Vagina (tissue), 2 donors: ENCODE data around the gene HMGXB3. TPM values are rescaled to one million over a fixed set of nuclear protein-coding genes. Genes with fewer than 3 reads are reported as not detected.

ENCODE experiments used
- DNase-seq, 2 donors: peaks; one replicate each; pipeline ENCODE4 v3.0.0-alpha.2; 2017; ENCODE audit errors: extremely low spot score in 2 of 2
- H3K27ac ChIP-seq: fragments of 200-600 bp; sonication (generic); one replicate; pipeline ENCODE4 v1.5.1; 2019
- H3K27me3 ChIP-seq: fragments of 200-600 bp; sonication (generic); one replicate; pipeline ENCODE4 v1.5.1; 2019
- H3K36me3 ChIP-seq, 2 donors: fragments of 200-600 bp; sonication (generic); one replicate each; pipeline ENCODE4 v1.5.1; 2017 to 2019
- H3K4me1 ChIP-seq: fragments of 200-600 bp; sonication (generic); one replicate; pipeline ENCODE4 v1.5.1; 2019
- H3K4me3 ChIP-seq, 2 donors: fragments of 200-600 bp; sonication (generic); 1 replicate in 1 of 2; 2 replicates in 1 of 2; pipeline ENCODE4 v1.5.1; 2016 to 2019
- H3K9me3 ChIP-seq: fragments of 200-600 bp; sonication (generic); one replicate; pipeline ENCODE4 v1.5.1; 2019
- POLR2A ChIP-seq, 2 donors: fragments of 450-650 bp; IDR thresholded peaks; one replicate each; pipeline ENCODE4 v1.6.1; 2017; ENCODE audit warnings: antibody characterized with exemption in 2 of 2, mild to moderate bottlenecking in 2 of 2, moderate library complexity in 2 of 2
- POLR2AphosphoS5 ChIP-seq, 2 donors: sonication (generic); formaldehyde crosslinking; IDR thresholded peaks; one replicate each; pipeline ENCODE4 v1.9.0; 2017; ENCODE audit warnings: antibody characterized with exemption in 2 of 2, mild to moderate bottlenecking in 2 of 2, low read depth in 1 of 2; ENCODE audit not compliant: insufficient read depth in 1 of 2
- intact Hi-C: fragments of 100-400 bp; cut with DNase I; formaldehyde crosslinking; loops from one replicate; pipeline ENCODE4 v1.15.1; 2023
- total RNA-seq: library from RNA; depleted of rRNA; stranded (reverse); fragments of >200 nt; gene quantifications from one replicate; pipeline ENCODE4 v1.2.3, GENCODE V29; 2016
- TF ChIP-seq, protein P1 (sequence below), 3 experiments: fragments of 450-650 bp in 2 of 3; fragments of 200-600 bp in 1 of 3; sonication (generic) in 1 of 3; IDR thresholded peaks; one replicate each; pipeline ENCODE4 v1.5.1; 2017 to 2019; ENCODE audit warnings: antibody characterized with exemption in 3 of 3, mild to moderate bottlenecking in 2 of 3, moderate library complexity in 2 of 3

HMGXB3 gene
- total RNA-seq, 1 donor from 2014 or later = 38.3 TPM

DNA sequence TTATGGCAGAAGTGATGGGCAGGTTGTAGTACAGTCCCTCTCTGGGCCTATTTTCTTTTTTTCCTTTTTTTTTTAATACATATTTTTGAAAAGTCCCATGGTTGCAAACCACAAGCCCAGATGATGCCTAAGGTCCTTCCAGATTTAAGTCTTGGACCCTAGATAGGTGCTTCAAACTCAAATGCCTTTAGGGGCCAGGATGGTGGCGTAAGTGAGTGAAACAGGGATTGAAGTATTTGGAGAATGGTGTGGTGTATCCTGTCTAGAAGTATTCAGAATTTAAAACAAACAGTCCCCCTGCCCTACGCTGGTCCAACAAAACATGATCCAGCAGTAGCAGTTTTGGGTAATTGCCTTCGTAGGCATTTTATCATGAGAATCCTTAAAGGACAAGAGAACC, 2.3 kb upstream of the HMGXB3 start:
- Histone ChIP-seq H3K36me3 (no peaks in the 10 kb centered on the region), H3K9me3 (no peaks in the 10 kb centered on the region), H3K27me3 (no peaks in the 10 kb centered on the region), H3K27ac (no peak overlapping the region), H3K4me1 (peaks cover 47% of the 10 kb centered on the region), H3K4me3 (no peak overlapping the region)
- DNase-seq = no peak
- TF ChIP-seq, protein P1, sequence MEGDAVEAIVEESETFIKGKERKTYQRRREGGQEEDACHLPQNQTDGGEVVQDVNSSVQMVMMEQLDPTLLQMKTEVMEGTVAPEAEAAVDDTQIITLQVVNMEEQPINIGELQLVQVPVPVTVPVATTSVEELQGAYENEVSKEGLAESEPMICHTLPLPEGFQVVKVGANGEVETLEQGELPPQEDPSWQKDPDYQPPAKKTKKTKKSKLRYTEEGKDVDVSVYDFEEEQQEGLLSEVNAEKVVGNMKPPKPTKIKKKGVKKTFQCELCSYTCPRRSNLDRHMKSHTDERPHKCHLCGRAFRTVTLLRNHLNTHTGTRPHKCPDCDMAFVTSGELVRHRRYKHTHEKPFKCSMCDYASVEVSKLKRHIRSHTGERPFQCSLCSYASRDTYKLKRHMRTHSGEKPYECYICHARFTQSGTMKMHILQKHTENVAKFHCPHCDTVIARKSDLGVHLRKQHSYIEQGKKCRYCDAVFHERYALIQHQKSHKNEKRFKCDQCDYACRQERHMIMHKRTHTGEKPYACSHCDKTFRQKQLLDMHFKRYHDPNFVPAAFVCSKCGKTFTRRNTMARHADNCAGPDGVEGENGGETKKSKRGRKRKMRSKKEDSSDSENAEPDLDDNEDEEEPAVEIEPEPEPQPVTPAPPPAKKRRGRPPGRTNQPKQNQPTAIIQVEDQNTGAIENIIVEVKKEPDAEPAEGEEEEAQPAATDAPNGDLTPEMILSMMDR (IDR thresholded peaks at IDR 0.05) = no peak
- no peak for TF ChIP-seq POLR2A (IDR thresholded peaks at IDR 0.05)
- TF ChIP-seq POLR2AphosphoS5 (IDR thresholded peaks at IDR 0.05; ENCODE audit: insufficient read depth in 1 of 2, low read depth in 1 of 2) = no peak
- intact Hi-C loops = loop anchor here (10.0 kb wide), 1 partner anchor 363 kb away; no protein-coding TSS in a partner anchor

DNA sequence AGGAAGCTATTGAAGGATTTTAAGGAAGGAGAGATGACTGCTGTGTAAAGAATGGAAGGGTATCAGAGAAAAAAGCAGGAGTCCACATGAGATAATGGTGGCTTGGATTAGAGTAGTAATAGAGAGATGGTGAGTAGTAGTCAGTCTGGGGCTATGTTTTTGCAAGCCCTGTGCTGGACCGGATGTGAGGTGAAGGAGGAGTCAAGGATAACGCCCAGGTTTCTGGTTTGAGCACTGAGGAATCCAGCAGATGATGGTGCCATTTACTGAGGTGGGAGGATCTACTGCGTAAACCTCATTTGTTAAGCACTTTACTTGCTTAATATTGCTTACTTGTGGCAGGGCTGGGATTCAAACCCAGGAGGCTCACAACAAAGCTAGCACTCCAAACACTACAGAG, 1.2 kb upstream of the HMGXB3 start:
- H3K27me3 ChIP-seq = no peaks in the 10 kb centered on the region

DNA sequence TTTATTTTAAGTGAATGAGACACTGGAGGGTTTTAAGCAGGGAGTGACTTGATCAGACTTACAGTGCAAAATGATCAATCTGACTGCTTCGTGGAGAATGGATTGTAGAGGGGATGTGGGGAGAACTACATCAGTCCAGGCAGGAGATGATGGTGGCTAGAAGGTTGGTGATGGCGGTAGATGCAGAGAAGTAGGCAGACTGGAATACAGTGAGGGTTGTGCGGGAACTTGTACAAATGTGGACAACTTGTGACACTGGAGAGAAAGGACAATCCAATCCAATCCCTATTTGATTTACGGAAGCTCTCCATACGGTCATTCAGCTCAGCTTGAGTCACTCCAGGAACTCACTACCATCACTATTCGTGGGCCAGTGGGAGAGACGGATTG, 678 bp upstream of the HMGXB3 start:
- intact Hi-C loops = loop anchor here (10.0 kb wide), 1 partner anchor 365 kb away; no protein-coding TSS in a partner anchor
- DNase-seq = no peak
- peaks cover 0 to 5% of the 10 kb centered on the region in 2 donors for H3K36me3 ChIP-seq
- H3K9me3 ChIP-seq = no peaks in the 10 kb centered on the region
- TF ChIP-seq, protein P1 (IDR thresholded peaks at IDR 0.05) = no peak
- TF ChIP-seq POLR2A (IDR thresholded peaks at IDR 0.05) (no peak), POLR2AphosphoS5 (IDR thresholded peaks at IDR 0.05; ENCODE audit: insufficient read depth in 1 of 2, low read depth in 1 of 2) (no peak)
- peak overlapping the region; percentile 87 for H3K27ac ChIP-seq
- H3K27me3 ChIP-seq = no peaks in the 10 kb centered on the region
- H3K4me3 ChIP-seq = peak overlapping the region; percentile 80 to 94
- peaks cover 55% of the 10 kb centered on the region for H3K4me1 ChIP-seq

More for the DNA sequence above, 1.2 kb upstream of the HMGXB3 start:
- intact Hi-C loops = loop anchor here (10.0 kb wide), 1 partner anchor 365 kb away; no protein-coding TSS in a partner anchor
- Histone ChIP-seq H3K9me3 (no peaks in the 10 kb centered on the region), H3K4me1 (peaks cover 51% of the 10 kb centered on the region), H3K27ac (peak overlapping the region; percentile 87), H3K36me3 (no peaks in the 10 kb centered on the region), H3K4me3 (peak overlapping the region; percentile 80 to 94)
- no peak for DNase-seq
- TF ChIP-seq, protein P1 (IDR thresholded peaks at IDR 0.05) = no peak
- TF ChIP-seq POLR2AphosphoS5 (IDR thresholded peaks at IDR 0.05; ENCODE audit: insufficient read depth in 1 of 2, low read depth in 1 of 2) (no peak), POLR2A (IDR thresholded peaks at IDR 0.05) (no peak)

DNA sequence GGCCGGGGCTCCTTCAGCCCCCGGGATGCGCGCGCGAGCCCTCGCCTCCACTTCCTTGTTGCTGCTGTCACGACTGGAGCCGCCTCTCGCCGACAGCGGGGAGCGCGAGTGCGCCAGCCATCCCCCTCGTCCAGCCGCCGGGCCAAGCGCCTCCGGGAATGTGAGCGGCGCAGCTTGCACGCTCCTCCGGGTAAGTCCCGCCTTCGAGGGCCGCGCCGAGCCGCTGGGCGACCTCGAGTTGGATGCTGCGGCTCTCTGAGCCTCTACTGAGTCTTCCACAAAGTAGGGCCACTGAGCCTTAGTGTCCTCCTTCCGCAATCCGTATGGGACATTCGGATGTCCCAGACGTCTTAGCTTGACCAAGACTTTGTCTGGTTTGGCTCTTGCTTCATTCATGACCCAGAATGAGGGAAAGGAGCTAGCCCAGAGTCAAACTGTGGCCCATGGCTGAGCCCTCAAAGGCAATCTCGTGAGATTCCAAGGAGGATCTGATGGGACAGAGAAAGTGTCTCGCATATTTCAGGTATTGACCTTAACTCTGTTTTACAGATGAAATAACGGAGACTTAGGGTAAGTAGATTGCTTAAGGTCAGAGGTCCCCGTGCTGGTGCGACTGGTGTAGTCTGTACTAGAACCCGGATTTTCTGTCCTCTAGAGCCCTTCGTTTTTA, 586 bp downstream of the HMGXB3 start:
- Histone ChIP-seq H3K4me1 (peaks cover 49% of the 10 kb centered on the region), H3K4me3 (peak overlapping the region; percentile 80 to 94), H3K36me3 (peaks cover 0 to 9% of the 10 kb centered on the region in 2 donors), H3K9me3 (no peaks in the 10 kb centered on the region), H3K27ac (peak overlapping the region; percentile 87), H3K27me3 (no peaks in the 10 kb centered on the region)
- TF ChIP-seq POLR2A (IDR thresholded peaks at IDR 0.05) = no peak
- TF ChIP-seq, protein P1 (IDR thresholded peaks at IDR 0.05) = no peak
- no peak for TF ChIP-seq POLR2AphosphoS5 (IDR thresholded peaks at IDR 0.05; ENCODE audit: insufficient read depth in 1 of 2, low read depth in 1 of 2)
- intact Hi-C loops = no loop called here
- no peak for DNase-seq
